Choroid plexus epithelial cell (primary cell): ENCODE measurements around the gene LAPTM5.
A peak's percentile ranks its signal among the peaks of the same experiment; 100 is the strongest.

Experiments
- DNase-seq: peaks from one replicate; pipeline ENCODE4 v3.0.0-alpha.2; 2010; ENCODE audit warnings: low read depth
- H3K4me3 ChIP-seq: 2 replicates; pipeline ENCODE4 v1.5.1; 2011; ENCODE audit warnings: low read depth, mild to moderate bottlenecking, control low read depth, low read length, moderate library complexity
- CTCF ChIP-seq: conservative IDR thresholded peaks from 2 replicates; pipeline ENCODE4 v1.5.1; 2011; ENCODE audit warnings: low read depth, mild to moderate bottlenecking, control low read depth, inconsistent platforms, low read length, moderate library complexity

LAPTM5 gene

GRCh38 chr1:30718091-30718635 lies 39.4 kb downstream of the LAPTM5 start:
- H3K4me3 ChIP-seq = peak overlapping the region; percentile 51
- TF ChIP-seq CTCF = no peak
- DNase-seq = peak; percentile 99

- TF ChIP-seq CTCF = no peak
- DNase-seq = no peak
- H3K4me3 ChIP-seq = no peak overlapping the region
These were observed 40.9 kb downstream of the LAPTM5 start for GRCh38 chr1:30716646-30717045.

GRCh38 chr1:30715886-30716285 lies 41.7 kb downstream of the LAPTM5 start:
- no peak overlapping the region for H3K4me3 ChIP-seq
- DNase-seq = no peak
- TF ChIP-seq CTCF = no peak

GRCh38 chr1:30715216-30715615 lies 42.4 kb downstream of the LAPTM5 start:
- TF ChIP-seq CTCF = peak; percentile 60
- no peak overlapping the region for H3K4me3 ChIP-seq
- no peak for DNase-seq

GRCh38 chr1:30714536-30715090 lies 43.0 kb downstream of the LAPTM5 start:
- TF ChIP-seq CTCF = no peak
- no peak for DNase-seq
- no peak overlapping the region for H3K4me3 ChIP-seq

GRCh38 chr1:30714025-30714424 lies 43.5 kb downstream of the LAPTM5 start:
- no peak for TF ChIP-seq CTCF
- H3K4me3 ChIP-seq = no peak overlapping the region
- DNase-seq = no peak

- TF ChIP-seq CTCF = no peak
- DNase-seq = no peak
- H3K4me3 ChIP-seq = no peak overlapping the region
These were observed 44.3 kb downstream of the LAPTM5 start for GRCh38 chr1:30713311-30713710.
